Activated CD8-positive, alpha-beta memory T cell treated with anti-CD3 and anti-CD28 coated beads, Interleukin-2, amount 50 U/mL, for 24 hours (primary cell): Measurements from ENCODE around the gene PAIP2B.
"Not testable (repeated sequence)": the region's sequence is repeated elsewhere in the genome, so short reads cannot be mapped to it uniquely, and the experiment has no call there.

ENCODE experiments used
- DNase-seq: peaks from one replicate; pipeline ENCODE4 v3.0.0-alpha.2; 2020; ENCODE audit errors: extremely low read depth

Gene PAIP2B

GRCh38 chr2:71226965-71227560, at the start of gene PAIP2B:
Gene PAIP2B, minus strand, starts transcription at chr2:71227103. Its CDS starts 24,514 bp downstream, at chr2:71202589.
- DNase-seq, result peak; percentile 94

- no peak for DNase-seq
These were observed 49.0 kb upstream of the PAIP2B start for GRCh38 chr2:71275939-71276310.

GRCh38 chr2:71269511-71270090, 42.7 kb upstream of the PAIP2B start:
- no peak for DNase-seq

- DNase-seq, result no peak
These were observed 36.5 kb upstream of the PAIP2B start for GRCh38 chr2:71263386-71263785.

GRCh38 chr2:71261534-71261933, 34.6 kb upstream of the PAIP2B start:
- DNase-seq, result no peak

GRCh38 chr2:71256421-71256820, 29.5 kb upstream of the PAIP2B start:
- no peak for DNase-seq

- no peak for DNase-seq
These were observed 27.9 kb upstream of the PAIP2B start for GRCh38 chr2:71254776-71255175.

GRCh38 chr2:71254078-71254477, 27.2 kb upstream of the PAIP2B start:
- no peak for DNase-seq

- DNase-seq, result no peak
These were observed 26.6 kb upstream of the PAIP2B start for GRCh38 chr2:71253476-71253875.

GRCh38 chr2:71252862-71253261, 26.0 kb upstream of the PAIP2B start:
- no peak for DNase-seq

- DNase-seq, result no peak
These were observed 24.0 kb upstream of the PAIP2B start for GRCh38 chr2:71250935-71251334.

- no peak for DNase-seq
These were observed 17.4 kb upstream of the PAIP2B start for GRCh38 chr2:71244302-71244660.

GRCh38 chr2:71243634-71244301, 16.9 kb upstream of the PAIP2B start:
- DNase-seq, result no peak

- DNase-seq, result no peak
These were observed 13.9 kb upstream of the PAIP2B start for GRCh38 chr2:71240794-71241193.

- no peak for DNase-seq
These were observed 11.2 kb upstream of the PAIP2B start for GRCh38 chr2:71238089-71238488.

GRCh38 chr2:71235930-71236587, 9.2 kb upstream of the PAIP2B start:
- no peak for DNase-seq

- DNase-seq, result not testable (repeated sequence)
These were observed 6.2 kb upstream of the PAIP2B start for GRCh38 chr2:71233072-71233471.

- DNase-seq, result no peak
These were observed 573 bp downstream of the PAIP2B start for GRCh38 chr2:71226096-71226964.

GRCh38 chr2:71224935-71225334, 2.0 kb downstream of the PAIP2B start:
- DNase-seq, result no peak

GRCh38 chr2:71224457-71224856, 2.4 kb downstream of the PAIP2B start:
- DNase-seq, result no peak

GRCh38 chr2:71223767-71224333, 3.1 kb downstream of the PAIP2B start:
- DNase-seq, result no peak

GRCh38 chr2:71220743-71221142, 6.2 kb downstream of the PAIP2B start:
- no peak for DNase-seq
